VCaP (cell line): ENCODE measurements around the gene CEP78.
A peak's percentile ranks its signal among the peaks of the same experiment; 100 is the strongest.

Experiments
- H3K27ac ChIP-seq: fragments of 450-650 bp; 2 replicates; pipeline ENCODE4 v1.5.1; 2017
- TF ChIP-seq, protein P1 (sequence below): fragments of 450-650 bp; conservative IDR thresholded peaks from 2 replicates; pipeline ENCODE4 v1.5.1; 2017; ENCODE audit warnings: mild to moderate bottlenecking, moderate library complexity

Gene CEP78

GRCh38 chr9:78236551-78236910 lies 656 bp downstream of the CEP78 start:
- TF ChIP-seq, protein P1, sequence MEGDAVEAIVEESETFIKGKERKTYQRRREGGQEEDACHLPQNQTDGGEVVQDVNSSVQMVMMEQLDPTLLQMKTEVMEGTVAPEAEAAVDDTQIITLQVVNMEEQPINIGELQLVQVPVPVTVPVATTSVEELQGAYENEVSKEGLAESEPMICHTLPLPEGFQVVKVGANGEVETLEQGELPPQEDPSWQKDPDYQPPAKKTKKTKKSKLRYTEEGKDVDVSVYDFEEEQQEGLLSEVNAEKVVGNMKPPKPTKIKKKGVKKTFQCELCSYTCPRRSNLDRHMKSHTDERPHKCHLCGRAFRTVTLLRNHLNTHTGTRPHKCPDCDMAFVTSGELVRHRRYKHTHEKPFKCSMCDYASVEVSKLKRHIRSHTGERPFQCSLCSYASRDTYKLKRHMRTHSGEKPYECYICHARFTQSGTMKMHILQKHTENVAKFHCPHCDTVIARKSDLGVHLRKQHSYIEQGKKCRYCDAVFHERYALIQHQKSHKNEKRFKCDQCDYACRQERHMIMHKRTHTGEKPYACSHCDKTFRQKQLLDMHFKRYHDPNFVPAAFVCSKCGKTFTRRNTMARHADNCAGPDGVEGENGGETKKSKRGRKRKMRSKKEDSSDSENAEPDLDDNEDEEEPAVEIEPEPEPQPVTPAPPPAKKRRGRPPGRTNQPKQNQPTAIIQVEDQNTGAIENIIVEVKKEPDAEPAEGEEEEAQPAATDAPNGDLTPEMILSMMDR, result no peak
- peak overlapping the region; percentile 86 for H3K27ac ChIP-seq

DNA sequence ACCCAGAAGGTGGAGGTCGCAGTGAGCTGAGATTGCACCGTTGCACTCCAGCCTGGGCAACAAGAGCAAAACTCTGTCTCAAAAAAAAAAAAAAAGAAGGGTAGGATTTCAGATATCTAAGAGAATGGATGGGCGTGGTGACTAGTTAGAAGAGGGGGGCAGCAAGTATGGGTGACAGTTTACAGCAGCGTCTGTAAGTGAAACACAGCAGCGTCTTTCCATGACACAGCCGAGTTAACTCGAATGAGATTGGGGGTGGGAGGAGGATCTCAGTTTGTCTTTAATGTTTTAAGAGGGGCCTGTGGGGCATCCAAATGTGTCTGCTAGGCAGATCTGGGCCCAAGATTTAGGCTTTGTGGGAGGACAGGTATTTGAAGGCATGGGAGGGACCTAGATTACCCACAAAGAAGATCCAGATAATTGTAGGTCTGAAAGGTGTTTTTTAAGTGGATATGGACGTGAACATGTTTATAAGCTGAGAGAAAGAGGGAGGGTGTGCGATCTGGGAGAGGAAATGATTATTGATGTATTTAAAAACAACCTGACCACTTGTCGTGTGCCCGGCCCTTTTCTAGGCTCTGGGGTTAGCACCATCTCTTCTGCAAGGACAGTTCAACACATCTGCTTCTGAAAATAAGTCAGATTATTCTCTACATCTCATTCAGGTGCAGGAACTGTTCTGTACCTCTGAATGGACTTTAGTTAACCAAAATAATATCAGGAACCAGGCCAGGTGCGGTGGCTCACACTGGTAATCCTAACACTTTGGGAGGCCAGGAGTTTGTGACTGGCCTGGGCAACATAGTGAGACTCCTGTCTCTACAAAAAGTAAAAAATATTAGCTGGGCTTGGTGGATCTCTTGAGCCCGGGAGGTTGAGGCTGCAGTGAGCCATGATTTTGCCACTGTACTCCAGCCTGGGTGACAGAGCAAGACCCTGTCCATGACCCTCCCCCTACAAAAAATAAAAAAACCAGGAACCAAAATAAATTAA lies 2.5 kb downstream of the CEP78 start:
- TF ChIP-seq, protein P1, result no peak
- no peak overlapping the region for H3K27ac ChIP-seq

- TF ChIP-seq, protein P1, result peak; percentile 87
- H3K27ac ChIP-seq, result no peak overlapping the region
Measured at GRCh38 chr9:78239506-78239905, 3.6 kb downstream of the CEP78 start.

DNA sequence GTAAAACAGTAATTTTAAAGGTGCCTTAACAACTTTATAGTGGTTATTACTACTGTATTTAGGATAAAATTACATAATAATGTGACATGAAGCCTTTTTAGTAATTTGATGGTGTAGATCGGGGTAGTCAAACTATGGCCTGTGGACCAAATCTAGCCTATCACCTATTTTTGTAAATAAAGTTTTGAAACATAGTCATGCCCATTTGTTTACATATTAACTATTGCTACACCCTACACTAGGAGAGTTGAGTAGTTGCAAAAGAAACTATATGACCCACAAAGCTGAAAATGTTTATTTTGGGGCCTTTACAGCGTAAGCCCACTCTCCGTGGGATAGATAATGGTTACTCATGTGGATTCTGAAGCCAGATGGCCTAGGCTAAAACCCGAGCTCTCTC lies 6.2 kb downstream of the CEP78 start:
- no peak overlapping the region for H3K27ac ChIP-seq
- TF ChIP-seq, protein P1, result no peak

DNA sequence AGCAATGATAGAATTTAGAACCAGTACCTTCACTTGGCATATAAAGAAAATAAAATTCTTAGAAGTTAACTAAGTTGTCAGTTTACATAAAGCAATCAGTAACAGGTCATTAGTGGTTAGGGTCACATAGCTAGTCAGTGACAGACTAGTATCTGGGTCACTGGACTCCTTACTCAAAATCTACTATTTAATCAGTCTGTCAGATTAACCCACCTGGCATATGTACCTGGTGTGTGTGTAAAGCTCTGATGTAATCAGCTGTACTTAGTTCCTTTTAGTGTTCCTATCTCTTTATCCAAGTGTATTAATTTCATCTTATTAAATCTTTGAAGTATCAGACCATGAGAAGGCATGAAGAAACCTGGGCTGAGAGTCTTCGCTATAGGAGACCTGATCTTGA lies 7.3 kb downstream of the CEP78 start:
- TF ChIP-seq, protein P1, result no peak
- H3K27ac ChIP-seq, result no peak overlapping the region

DNA sequence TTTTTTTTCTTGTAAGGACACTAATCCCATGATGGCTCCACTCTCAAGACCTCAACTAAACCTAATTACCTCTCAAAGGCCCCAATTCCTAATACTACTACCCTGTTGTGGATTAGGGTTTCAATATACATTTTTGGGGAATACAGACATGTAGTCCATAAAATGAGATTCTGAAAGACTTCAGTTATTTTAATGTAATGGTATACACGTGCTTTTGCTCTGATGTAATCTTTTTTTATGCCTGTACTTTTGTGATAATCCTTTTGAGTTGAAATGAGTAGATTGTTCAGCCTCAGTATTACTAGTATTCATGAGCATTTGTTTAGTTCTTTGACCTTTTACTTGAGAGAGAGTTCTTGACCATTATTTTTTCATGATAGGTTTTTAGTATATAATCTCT lies 9.5 kb downstream of the CEP78 start:
- no peak overlapping the region for H3K27ac ChIP-seq
- TF ChIP-seq, protein P1, result no peak

DNA sequence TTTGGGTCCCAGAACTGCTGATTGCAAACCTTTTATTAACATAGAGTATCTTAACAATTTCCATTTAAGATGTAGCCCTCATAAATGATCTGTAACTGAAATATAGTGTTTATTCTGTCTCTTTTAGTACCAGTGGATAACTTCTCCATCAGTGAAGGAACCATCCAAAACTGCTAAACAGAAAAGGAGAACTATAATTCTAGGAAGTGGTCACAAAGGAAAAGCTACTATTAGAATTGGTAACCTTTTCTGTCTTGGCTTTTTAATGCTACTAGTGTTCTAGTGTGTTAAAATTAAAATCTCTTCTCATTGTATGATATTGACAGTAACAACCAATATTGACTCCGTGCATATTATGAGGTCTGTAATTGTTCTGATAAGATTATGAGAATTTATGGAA lies 12.8 kb downstream of the CEP78 start:
- TF ChIP-seq, protein P1, result no peak
- H3K27ac ChIP-seq, result no peak overlapping the region
